Diencephalon (tissue), 1 donor: ENCODE data around the gene GLRB. TPM values are rescaled to one million over a fixed set of nuclear protein-coding genes. Genes with fewer than 3 reads are reported as not detected.

Experiments used
- small RNA-seq: library from RNA; depleted of rRNA; stranded (forward); fragments of <200 nt; gene quantifications from one replicate; pipeline ENCODE3, GENCODE V24; 2014
- total RNA-seq: library from RNA; depleted of rRNA; stranded (reverse); fragments of >200 nt; gene quantifications from one replicate; pipeline ENCODE4 v1.2.3, GENCODE V29; 2014

GLRB gene
- total RNA-seq: 43.8 TPM

GRCh38 chr4:157075811-157076577, at the start of gene GLRB:
TSS of gene GLRB (plus strand) at chr4:157076150. CDS start at chr4:157078025, 1,875 bp downstream.

GRCh38 chr4:157220371-157220881, 144.5 kb downstream of the GLRB start, which contains the start of gene GRIA2:
TSS of gene GRIA2 (plus strand) at chr4:157220728. CDS start at chr4:157221043, 315 bp downstream.

Small RNA genes lying within 50 kb of the gene (small RNA-seq; reads per million reads assigned to genes)
- gene RF00019 (not detected), gene RNU6-582P (not detected)

Other genes with a start within 250 kb of the GLRB start
- 15.0 TPM for gene PDGFC, start 104.4 kb upstream of the GLRB start, total RNA-seq
- 473 TPM for gene GRIA2, start 144.6 kb downstream of the GLRB start, total RNA-seq